HepG2 (cell line): ENCODE results near the gene MGAT5. TPM values are rescaled to one million over a fixed set of nuclear protein-coding genes. Genes with fewer than 3 reads are reported as not detected.

Source experiments
- HMG20B ChIP-seq: conservative IDR thresholded peaks from 2 replicates; pipeline ENCODE4 v1.6.1; 2016; ENCODE audit warnings: missing genetic modification reagents, missing compliant biosample characterization
- HOXA9 ChIP-seq: sonication (generic); formaldehyde crosslinking; IDR thresholded peaks from 2 replicates; pipeline ENCODE4 v1.8.1; 2022; ENCODE audit warnings: missing genetic modification reagents, mild to moderate bottlenecking, moderate library complexity, borderline replicate concordance
- MEF2D ChIP-seq: sonication (generic); formaldehyde crosslinking; IDR thresholded peaks from 2 replicates; pipeline ENCODE4 v1.5.1; 2020; ENCODE audit warnings: mild to moderate bottlenecking, missing genetic modification reagents
- PHF20 ChIP-seq: sonication (generic); formaldehyde crosslinking; IDR thresholded peaks from 2 replicates; pipeline ENCODE4 v1.5.0; 2020; ENCODE audit warnings: mild to moderate bottlenecking, missing genetic modification reagents
- RFXANK ChIP-seq: IDR thresholded peaks from 2 replicates; pipeline ENCODE4 v1.6.1; 2016
- TARDBP ChIP-seq: sonication (generic); formaldehyde crosslinking; IDR thresholded peaks from 2 replicates; pipeline ENCODE4 v1.8.0; 2022; ENCODE audit warnings: mild to moderate bottlenecking, missing genetic modification reagents
- TOE1 ChIP-seq: sonication (generic); formaldehyde crosslinking; IDR thresholded peaks from 2 replicates; pipeline ENCODE4 v1.4.0; 2020; ENCODE audit warnings: mild to moderate bottlenecking, missing genetic modification reagents
- ZBTB1 ChIP-seq: sonication (generic); formaldehyde crosslinking; IDR thresholded peaks from 2 replicates; pipeline ENCODE4 v1.4.0; 2020; ENCODE audit warnings: missing genetic modification reagents, borderline replicate concordance
- ZBTB8A ChIP-seq: sonication (generic); formaldehyde crosslinking; IDR thresholded peaks from 2 replicates; pipeline ENCODE4 v1.4.0; 2020; ENCODE audit warnings: mild to moderate bottlenecking, low read depth, missing genetic modification reagents, borderline replicate concordance
- ZMAT3 ChIP-seq: sonication (generic); formaldehyde crosslinking; conservative IDR thresholded peaks from 2 replicates; pipeline ENCODE4 v1.7.0; 2021; ENCODE audit warnings: missing genetic modification reagents
- ZNF143 ChIP-seq: sonication (generic); formaldehyde crosslinking; IDR thresholded peaks from 2 replicates; pipeline ENCODE4 v1.4.0; 2020; ENCODE audit warnings: missing genetic modification reagents
- ZNF17 ChIP-seq: sonication (generic); formaldehyde crosslinking; IDR thresholded peaks from 2 replicates; pipeline ENCODE4 v1.5.0; 2020; ENCODE audit warnings: mild to moderate bottlenecking, missing genetic modification reagents
- ZNF263 ChIP-seq: sonication (generic); formaldehyde crosslinking; IDR thresholded peaks from 2 replicates; pipeline ENCODE4 v1.4.0; 2020; ENCODE audit warnings: missing genetic modification reagents
- ZNF343 ChIP-seq: sonication (generic); formaldehyde crosslinking; IDR thresholded peaks from 2 replicates; pipeline ENCODE4 v1.4.0; 2020; ENCODE audit warnings: mild to moderate bottlenecking, missing genetic modification reagents
- ZNF350 ChIP-seq: sonication (generic); formaldehyde crosslinking; IDR thresholded peaks from 2 replicates; pipeline ENCODE4 v1.4.0; 2020; ENCODE audit warnings: mild to moderate bottlenecking, low read depth, missing genetic modification reagents, borderline replicate concordance
- ZNF431 ChIP-seq: sonication (generic); formaldehyde crosslinking; IDR thresholded peaks from 2 replicates; pipeline ENCODE4 v1.9.0; 2022; ENCODE audit warnings: missing genetic modification reagents, low read depth, mild to moderate bottlenecking, borderline replicate concordance
- ZNF546 ChIP-seq: sonication (generic); formaldehyde crosslinking; conservative IDR thresholded peaks from 2 replicates; pipeline ENCODE4 v1.8.1; 2023; ENCODE audit warnings: mild to moderate bottlenecking, missing genetic modification reagents
- ZNF557 ChIP-seq: sonication (generic); formaldehyde crosslinking; IDR thresholded peaks from 2 replicates; pipeline ENCODE4 v1.4.0; 2020; ENCODE audit warnings: missing genetic modification reagents
- ZNF782 ChIP-seq: sonication (generic); formaldehyde crosslinking; IDR thresholded peaks from 2 replicates; pipeline ENCODE4 v1.4.0; 2020; ENCODE audit warnings: missing genetic modification reagents, mild to moderate bottlenecking, borderline replicate concordance
- polyA plus RNA-seq, 8 experiments: library from polyadenylated mRNA; depleted of rRNA in 3 of 8; stranded (reverse) in 7 of 8; unstranded in 1 of 8; fragments of >200 nt; fragmentation: Illumina TruSeq in 4 of 8; extraction: Trizol in 4 of 8; gene quantifications; 2 replicates each; pipeline versions ENCODE4 v1.2.1 to v1.2.3, GENCODE V29; 2011 to 2016; ENCODE audit warnings: low read depth in 4 of 8, missing spikeins in 1 of 8, mixed read lengths in 1 of 8; ENCODE audit not compliant: insufficient read depth in 1 of 8
- total RNA-seq, 5 experiments: library from RNA; depleted of rRNA; stranded (reverse); fragments of >200 nt; fragmentation: Illumina TruSeq; extraction: Trizol; gene quantifications; 2 replicates each; pipeline ENCODE4 v1.2.3, GENCODE V29; 2016; ENCODE audit warnings: low read depth in 1 of 5
- TF ChIP-seq, protein P1 (sequence below): sonication (generic); formaldehyde crosslinking; conservative IDR thresholded peaks from 2 replicates; pipeline ENCODE4 v1.5.0; 2020; ENCODE audit warnings: missing genetic modification reagents
- TF ChIP-seq, protein P2 (sequence below): conservative IDR thresholded peaks from 2 replicates; pipeline ENCODE4 v1.6.1; 2018; ENCODE audit warnings: missing genetic modification reagents
- TF ChIP-seq, protein P3 (sequence below): IDR thresholded peaks from 2 replicates; pipeline ENCODE4 v1.6.1; 2016; ENCODE audit warnings: low read depth
- TF ChIP-seq, protein P4 (sequence below): sonication (generic); formaldehyde crosslinking; IDR thresholded peaks from 2 replicates; pipeline ENCODE4 v1.8.0; 2022; ENCODE audit warnings: mild to moderate bottlenecking, missing genetic modification reagents, moderate library complexity

MGAT5 gene
- total and polyA plus RNA-seq, 2 of the 13 experiments (the other 11 are each of a cell fraction or from before 2014, with no cell fraction given): 33.1 to 60.2 TPM

DNA sequence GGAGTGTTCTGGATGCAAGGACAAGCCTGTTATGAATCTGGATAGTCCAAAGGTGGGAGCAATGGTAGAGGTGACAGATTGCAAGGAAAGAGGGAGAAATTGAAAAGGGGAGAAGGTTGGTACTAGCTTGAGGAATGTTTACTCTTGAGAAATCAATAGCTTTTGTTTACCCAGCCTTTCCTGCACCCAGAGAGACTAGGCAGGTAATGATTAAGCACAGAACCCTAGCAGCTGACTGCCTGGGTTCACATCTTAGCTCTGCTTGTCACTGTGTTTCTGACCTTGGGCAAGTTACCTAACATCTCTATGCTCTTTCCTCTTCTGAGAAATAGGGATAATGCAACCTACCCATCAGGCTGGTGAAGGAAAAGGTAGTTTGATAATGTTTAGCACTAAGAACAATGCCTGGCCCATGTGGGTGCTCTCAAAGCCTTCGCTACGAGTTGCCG lies 178.6 kb downstream of the MGAT5 start (continued):
- TF ChIP-seq ZNF143 (no peak), MEF2D (CRISPR knock-in tag) (peak; percentile 29; the same call in 1 of the 2 replicates), ZNF782 (no peak), ZBTB8A (CRISPR knock-in tag) (no peak; the same call in 1 of the 2 replicates), ZNF546 (CRISPR knock-in tag) (no peak), PHF20 (CRISPR knock-in tag) (no peak), HOXA9 (no peak), ZBTB1 (CRISPR knock-in tag) (no peak), ZNF350 (CRISPR knock-in tag) (peak; percentile 53; the same call in 1 of the 2 replicates), HMG20B (CRISPR knock-in tag) (peak; percentile 88), ZNF557 (CRISPR knock-in tag) (0 out of 2 replicates have a peak, but pooled peaks have one; percentile 18), ZNF343 (CRISPR knock-in tag) (no peak), TOE1 (CRISPR knock-in tag) (peak; percentile 84), ZMAT3 (no peak), ZNF263 (CRISPR knock-in tag) (no peak), TARDBP (CRISPR knock-in tag) (peak; percentile 96), RFXANK (CRISPR knock-in tag) (no peak; the same call in 1 of the 2 replicates), ZNF431 (CRISPR knock-in tag) (0 out of 2 replicates have a peak, but pooled peaks have one; percentile 38), ZNF17 (no peak)
- TF ChIP-seq, protein P1, sequence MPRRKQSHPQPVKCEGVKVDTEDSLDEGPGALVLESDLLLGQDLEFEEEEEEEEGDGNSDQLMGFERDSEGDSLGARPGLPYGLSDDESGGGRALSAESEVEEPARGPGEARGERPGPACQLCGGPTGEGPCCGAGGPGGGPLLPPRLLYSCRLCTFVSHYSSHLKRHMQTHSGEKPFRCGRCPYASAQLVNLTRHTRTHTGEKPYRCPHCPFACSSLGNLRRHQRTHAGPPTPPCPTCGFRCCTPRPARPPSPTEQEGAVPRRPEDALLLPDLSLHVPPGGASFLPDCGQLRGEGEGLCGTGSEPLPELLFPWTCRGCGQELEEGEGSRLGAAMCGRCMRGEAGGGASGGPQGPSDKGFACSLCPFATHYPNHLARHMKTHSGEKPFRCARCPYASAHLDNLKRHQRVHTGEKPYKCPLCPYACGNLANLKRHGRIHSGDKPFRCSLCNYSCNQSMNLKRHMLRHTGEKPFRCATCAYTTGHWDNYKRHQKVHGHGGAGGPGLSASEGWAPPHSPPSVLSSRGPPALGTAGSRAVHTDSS (CRISPR knock-in tag): no peak
- TF ChIP-seq, protein P2, sequence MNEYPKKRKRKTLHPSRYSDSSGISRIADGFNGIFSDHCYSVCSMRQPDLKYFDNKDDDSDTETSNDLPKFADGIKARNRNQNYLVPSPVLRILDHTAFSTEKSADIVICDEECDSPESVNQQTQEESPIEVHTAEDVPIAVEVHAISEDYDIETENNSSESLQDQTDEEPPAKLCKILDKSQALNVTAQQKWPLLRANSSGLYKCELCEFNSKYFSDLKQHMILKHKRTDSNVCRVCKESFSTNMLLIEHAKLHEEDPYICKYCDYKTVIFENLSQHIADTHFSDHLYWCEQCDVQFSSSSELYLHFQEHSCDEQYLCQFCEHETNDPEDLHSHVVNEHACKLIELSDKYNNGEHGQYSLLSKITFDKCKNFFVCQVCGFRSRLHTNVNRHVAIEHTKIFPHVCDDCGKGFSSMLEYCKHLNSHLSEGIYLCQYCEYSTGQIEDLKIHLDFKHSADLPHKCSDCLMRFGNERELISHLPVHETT: peak; percentile 31; the same call in 1 of the 2 replicates
- TF ChIP-seq, protein P3, sequence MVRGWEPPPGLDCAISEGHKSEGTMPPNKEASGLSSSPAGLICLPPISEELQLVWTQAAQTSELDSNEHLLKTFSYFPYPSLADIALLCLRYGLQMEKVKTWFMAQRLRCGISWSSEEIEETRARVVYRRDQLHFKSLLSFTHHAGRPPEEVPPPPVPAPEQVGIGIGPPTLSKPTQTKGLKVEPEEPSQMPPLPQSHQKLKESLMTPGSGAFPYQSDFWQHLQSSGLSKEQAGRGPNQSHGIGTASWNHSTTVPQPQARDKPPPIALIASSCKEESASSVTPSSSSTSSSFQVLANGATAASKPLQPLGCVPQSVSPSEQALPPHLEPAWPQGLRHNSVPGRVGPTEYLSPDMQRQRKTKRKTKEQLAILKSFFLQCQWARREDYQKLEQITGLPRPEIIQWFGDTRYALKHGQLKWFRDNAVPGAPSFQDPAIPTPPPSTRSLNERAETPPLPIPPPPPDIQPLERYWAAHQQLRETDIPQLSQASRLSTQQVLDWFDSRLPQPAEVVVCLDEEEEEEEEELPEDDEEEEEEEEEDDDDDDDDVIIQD (CRISPR knock-in tag): peak; percentile 81
- TF ChIP-seq, protein P4, sequence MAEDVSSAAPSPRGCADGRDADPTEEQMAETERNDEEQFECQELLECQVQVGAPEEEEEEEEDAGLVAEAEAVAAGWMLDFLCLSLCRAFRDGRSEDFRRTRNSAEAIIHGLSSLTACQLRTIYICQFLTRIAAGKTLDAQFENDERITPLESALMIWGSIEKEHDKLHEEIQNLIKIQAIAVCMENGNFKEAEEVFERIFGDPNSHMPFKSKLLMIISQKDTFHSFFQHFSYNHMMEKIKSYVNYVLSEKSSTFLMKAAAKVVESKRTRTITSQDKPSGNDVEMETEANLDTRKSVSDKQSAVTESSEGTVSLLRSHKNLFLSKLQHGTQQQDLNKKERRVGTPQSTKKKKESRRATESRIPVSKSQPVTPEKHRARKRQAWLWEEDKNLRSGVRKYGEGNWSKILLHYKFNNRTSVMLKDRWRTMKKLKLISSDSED: no peak
